Fibroblast of skin of right quadriceps (primary cell): Measurements from ENCODE around the gene TMEM212.
A peak's percentile ranks its signal among the peaks of the same experiment; 100 is the strongest.
"Not testable (repeated sequence)": the region's sequence is repeated elsewhere in the genome, so short reads cannot be mapped to it uniquely, and the experiment has no call there.

ENCODE experiments used
- DNase-seq: peaks from one replicate; pipeline ENCODE4 v3.0.0-alpha.2; 2013

TMEM212 gene

DNA sequence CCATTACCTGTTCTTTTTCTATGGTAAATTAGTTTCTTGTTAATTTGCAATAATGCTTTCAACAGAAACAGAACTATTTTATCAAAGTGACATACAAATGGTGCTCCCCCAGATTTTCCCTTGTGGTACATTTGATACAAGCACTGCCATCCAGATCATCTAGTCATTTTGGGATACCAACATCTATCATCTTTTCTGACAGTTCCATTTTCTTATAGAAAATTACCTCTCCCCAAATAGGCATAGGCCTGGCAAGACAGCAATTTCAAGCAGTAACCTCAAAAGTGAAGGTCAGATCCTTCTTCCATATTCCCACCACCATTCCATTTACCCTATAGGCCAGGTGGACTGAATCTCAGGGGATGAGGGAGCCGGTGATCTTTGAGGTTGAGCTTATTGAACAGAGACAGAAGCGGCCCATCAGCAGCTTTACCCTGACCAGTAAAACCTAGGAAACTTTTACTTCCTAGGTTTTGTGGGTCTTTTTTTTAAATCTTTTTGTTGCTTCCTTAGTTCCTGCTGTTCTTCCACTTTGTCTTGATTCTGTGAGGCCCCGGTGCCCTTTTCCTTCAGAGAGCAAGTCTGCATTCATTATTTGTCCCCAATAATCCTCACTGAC is 29.8 kb upstream of the TMEM212 start:
- no peak for DNase-seq

DNA sequence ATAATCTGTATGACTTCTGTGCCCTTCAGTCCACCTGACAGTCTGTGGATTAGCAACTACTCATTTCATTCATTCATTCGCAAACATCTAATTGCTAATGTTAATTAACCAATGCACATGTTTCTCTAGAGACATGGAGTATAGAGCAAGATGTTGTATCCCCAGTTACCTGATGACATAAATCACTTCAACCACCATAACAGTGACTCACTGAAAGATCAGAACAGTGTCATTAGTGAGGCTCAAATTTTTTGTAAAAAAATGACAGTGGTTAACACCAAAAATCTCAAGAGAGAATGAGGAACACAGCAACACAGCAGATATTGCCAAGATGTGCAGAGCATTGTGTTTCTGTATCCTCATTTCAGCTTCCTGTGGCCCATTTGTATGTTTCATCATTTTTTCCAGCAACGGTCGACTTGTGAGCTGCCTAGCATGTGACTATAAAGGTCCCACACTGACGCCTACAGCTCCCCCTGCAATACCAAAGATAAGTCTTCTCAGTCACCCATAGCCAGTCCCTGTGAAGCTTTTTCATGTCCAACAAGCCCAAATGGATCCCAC is 29.2 kb upstream of the TMEM212 start:
- DNase-seq, result peak; percentile 66

DNA sequence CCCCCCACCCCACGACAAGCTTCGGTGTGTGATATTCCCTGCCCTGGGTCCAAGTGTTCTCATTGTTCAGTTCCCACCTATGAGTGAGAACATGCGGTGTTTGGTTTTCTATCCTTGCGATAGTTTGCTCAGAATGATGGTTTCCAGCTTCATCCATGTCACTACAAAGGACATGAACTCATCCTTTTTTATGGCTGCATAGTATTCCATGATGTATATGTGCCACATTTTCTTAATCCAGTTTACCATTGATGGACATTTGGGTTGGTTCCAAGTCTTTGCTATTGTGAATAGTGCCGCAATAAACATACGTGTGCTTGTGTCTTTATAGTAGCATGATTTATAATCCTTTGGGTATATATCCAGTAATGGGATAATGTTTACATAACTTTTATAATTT is 28.5 kb upstream of the TMEM212 start:
- not testable (repeated sequence) for DNase-seq

DNA sequence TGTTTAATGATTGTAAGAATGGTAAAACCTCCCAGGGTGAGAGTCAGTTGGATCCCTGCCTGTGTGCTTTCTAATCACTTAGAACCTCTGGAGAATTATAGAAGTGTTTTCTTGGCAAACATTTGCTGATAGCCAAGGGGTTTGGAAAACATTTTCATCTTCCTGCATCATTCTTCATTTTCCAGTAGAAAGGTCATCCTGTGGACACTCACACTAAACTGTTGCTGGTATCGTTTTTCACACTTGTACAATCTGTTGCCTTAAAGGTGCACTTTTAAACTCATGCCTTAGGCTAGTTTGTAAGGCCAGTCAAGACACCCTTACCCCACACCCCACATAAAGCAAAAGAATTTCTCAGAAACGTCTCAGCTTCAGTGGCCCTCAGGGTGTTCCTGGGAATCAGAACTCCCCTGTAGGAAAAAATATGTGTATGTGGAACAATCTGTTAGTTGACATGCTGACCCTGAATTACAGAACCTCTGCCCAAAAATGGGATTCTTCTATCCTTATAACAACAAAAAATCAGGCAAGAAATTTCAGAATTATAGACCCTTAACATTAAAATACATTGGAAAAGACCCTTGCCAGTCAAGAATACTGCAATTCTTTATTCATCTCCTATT is 27.1 kb upstream of the TMEM212 start:
- no peak for DNase-seq

DNA sequence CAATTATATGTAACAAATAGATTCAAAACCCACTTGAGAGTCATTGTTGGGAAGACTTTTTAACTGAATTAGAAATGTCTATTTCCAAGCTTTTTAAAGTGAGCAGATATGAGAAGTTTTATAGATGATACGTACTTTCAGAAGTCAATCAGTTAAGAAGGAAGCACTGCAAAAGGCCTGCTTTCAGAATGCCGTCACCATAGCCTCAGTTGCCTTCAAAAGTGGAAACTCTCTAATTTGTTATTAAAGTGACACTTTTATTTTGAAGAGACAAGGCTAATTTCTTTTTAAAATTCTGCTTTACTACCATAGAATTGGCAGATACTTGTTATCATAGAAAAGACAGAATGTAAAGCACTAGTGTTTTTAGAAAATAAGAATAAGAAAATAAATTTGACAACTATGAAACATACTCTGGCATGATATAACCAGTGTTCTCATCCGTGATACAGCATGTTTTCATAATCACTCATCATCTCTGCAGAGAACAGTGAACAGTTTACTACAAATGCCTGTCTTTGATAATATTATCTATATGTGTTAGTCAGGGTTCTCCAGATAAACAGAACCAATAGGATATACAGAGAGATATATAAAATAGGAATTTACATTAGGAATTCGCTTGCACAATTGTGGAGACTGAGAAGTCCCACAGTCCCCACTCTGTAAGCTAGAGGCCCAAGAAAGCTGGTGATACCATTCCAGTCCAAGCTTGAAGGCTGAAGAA is 25.9 kb upstream of the TMEM212 start:
- no peak for DNase-seq

DNA sequence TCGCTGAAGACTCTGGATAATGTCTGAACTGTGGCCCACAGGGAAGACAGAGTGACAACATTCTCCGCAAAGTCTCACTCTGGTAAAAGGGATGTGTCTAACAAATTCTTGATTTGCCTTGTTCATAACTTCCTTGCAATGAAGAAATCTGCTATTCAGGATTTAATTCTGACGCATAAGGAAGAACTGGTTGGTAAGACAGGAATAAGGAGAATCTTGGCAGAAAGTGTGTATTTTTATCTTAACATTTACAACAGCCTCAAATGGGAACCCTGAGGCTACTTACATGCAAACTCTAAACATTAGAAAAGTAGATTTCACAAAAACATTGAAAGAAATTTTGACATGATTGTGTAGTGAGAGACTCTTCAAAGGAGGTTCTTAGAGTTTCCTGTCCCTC is 22.1 kb upstream of the TMEM212 start:
- no peak for DNase-seq

DNA sequence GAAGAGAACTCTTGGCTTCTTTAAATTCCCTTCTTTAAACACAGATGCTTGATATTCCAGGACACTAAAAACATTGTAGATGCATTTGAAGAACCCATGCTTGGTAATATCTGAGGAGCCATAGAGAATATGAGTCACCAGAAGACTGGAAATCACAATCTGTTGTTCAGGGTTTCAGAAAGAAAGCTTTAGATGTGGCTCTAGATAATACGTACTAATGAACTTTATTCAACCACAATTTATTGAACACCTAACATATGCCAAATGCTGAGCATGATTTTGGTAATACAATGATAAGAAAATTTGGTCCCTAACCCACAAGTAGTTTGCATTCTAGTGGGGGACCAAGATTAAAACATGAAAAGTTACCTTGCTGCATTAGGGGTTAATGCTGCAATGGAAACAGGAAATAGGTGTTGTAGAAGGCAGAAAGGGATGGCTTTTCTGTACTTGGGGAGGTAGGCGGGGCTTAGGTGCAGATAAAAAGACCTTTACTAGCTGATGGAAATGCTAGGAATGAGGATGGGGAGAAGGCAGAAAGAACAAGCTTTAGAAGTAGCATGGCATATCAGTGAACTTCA is 21.3 kb upstream of the TMEM212 start:
- DNase-seq, result no peak

DNA sequence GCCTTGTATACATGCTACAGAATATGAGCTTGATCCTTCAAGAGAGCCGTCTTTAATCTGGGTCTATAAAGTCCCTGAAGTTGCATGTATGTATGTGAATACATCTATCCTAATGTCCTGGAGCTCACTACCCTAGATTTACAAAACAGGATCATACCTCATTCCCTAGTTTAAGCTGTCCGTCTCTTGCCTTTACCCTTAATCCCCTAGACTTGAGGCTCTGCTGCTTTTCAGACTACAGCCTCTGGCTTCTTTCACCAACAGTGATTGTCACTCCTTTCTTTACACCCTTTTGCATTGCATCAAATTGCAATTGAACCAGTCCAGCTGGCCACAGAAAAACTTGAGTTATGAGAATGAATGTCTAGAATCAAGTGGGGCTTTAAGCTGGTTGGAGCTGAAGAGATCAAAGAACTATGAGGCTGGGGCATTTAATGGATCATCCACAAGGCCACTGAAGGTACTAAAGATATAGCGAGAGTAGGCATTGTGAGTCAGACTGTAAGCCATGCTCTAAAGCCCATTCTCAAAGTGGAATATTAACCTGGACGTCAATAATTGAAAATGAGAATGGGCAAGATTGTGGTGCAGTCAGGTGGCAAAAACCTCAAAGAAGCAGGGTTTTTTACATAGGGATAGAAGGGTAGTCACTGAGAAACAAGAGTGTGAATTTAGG is 20.6 kb upstream of the TMEM212 start:
- no peak for DNase-seq

DNA sequence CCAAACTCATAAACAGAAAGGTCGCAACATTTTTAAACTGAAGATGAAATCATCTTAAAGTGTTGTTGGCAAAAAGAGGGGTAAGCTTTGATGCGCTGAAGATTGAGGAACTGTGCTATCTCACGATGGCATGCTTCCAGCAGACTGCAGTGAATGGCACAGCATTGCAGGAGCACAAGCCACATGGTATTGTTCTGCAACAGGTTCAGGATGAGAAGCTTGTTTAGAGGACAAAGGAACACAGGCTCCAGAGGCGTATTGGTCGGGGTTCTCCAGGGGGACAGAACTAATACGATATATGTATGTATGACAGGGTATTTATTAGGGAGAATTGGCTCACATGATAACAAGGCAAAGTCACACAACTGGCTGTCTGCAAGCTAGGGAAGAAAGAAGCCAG is 19.0 kb upstream of the TMEM212 start:
- DNase-seq, result no peak

DNA sequence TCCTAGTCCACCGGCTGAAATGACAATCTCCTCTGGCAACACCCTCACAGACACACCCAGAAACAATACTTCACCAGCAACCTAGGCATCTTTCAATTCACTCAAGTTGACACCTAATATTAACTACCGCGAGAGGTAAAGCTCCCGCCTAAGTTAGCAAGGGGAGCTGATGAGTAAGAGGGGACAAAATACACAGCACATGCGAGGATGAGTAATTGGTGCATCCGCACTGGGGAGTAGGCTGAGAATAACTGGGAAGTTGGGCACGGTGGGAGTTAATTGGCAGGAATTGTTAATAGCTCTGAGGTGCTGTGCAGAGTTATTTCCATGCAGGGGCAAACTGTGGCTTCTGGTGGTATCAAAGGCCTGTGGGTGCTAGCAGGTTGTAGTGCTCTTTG is 18.3 kb upstream of the TMEM212 start:
- no peak for DNase-seq

DNA sequence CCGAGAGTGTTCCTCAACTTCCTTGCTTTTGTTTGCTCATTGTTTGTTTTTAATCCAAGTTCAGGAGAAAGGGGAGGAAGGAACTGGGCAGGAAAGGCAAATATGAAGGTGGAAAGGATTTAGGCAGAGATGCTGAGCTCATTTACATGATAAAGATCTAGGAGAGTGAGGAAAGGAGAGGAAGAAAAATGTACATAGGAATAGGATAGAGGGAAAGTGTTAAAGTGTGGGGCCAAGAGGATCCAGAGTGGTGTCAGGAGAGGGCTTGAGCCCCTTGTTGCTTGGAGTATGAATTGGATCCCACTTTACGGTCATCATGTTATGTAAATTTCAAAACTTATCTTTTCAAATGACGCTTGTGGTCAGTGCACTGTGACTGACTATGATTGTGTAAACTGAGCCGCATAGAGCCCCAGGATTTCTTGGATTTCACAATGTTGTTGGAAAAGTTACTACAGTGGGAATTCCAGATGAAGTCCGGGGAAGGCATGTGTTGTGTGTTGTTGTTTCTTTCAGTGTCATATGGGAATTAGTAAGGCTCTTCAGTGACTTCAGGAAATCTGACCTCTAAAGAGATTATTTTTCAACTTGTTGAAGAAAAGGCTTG is 17.8 kb upstream of the TMEM212 start:
- peak; percentile 66 for DNase-seq

DNA sequence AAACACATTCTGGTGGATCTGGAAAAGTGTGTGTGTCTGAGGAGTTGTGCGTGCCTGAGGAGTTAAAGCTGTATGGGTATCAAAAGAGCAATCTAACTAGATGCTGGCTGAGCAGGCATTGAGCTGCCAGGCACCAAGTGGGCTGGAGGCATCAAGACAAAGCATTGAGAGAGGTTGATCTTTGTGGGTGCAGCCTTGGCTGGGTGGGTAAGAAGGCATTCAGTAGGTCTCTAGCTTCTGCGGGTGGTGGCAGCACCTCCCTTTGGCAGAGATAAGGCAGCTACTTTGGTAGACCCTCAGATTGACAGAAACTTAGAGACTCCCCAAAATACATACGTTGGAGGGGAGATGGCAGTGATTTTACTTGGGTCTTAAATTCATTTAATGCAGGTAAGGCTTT is 15.8 kb upstream of the TMEM212 start:
- no peak for DNase-seq

DNA sequence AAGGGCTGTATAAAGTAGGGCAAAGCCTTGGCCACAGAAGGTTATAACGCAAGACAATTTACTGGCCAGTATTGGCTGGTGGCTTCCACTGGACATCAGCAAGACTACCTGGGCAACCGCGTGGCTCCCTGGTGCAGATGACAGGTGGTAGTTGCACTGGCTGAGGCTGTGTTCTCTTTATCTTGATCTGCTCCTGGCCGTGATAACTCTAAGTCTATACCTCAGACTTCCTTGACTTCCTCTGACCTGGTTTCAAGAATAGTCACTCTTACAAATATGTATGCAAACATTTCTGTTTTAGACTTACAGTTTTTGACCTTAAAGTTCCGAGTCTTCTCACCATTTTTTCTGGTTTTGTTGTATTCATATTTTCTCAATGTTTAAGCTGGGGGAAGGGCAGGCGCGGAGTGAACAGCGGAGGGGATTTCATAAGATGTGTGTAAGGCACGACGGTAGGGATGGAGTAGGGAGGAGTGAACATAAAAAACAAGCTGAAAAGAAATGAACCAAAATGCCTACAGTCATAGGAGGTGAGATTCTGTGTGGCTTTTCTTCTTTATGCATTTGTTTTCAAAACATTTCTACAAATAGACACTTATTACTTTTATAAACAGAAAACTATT is 15.2 kb upstream of the TMEM212 start:
- no peak for DNase-seq

DNA sequence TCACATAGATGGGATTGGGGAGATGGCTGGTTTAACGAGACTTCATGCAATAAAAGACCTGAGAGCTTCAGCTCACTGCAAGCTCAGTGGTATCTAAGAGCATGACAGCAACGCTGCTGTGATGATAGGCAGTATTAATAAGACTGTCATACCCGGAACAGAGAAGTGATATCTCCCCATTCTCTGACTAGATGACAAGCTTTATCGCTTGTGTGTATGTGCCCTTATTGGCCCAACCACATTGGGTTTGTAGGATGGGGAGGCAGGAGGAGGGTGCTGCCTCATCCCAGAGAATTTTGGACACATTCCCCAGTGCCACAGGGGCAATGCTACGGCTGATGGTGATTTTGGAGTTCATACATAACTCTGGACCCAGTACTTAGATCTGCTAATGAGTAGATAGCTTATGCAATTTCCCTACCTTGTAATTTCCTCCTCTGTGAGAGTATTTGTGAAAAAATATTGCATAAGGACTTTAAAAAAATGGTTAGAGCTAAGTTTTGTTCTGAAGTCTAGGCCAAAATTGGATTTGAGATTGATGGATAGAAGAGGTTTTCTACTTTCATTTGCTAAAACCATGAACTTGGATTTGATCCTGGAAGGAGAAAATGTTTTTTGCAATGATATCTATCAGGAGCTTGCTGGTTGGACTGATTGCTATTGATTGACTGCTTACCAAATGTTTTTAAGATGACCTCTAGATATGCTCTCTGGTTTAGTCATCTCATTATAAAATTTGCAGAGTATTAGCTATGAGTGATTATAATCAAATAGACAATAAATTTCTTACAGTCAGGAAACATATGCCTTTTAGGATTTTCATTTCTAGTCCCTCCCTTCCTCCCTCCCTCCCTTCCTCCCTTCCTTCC is 14.0 kb upstream of the TMEM212 start:
- no peak for DNase-seq

DNA sequence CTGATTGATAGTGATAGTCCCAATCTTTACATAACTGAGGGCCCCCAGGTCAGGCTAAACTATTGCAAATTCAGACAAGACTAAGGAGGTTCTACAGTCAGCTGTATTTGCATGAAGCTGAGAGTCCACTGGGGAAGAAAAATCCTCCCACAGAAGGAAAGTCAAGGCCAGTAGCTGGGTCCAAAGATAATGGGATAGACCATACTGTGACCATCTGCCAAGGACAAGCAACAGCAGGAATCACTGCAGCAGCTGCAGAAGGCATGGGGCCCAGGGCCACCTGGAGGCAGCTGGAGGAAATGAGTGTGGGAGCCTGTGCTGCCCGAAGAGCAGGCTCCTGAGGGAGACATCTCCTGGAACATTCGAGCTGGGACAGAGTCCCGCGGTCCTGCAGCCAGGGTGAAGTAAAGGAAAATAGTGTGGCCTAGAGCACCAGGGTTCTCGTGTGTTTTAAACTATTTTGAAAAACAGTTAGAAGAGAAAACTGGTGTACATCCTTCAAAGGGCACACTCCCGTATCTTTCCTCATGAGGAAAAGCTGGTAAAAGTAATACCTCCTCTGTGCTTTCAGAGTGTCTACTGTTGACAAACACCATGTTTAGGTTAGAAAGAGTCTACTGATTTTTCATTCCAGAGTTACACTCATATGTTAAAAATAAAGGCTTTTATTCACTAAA is 13.2 kb upstream of the TMEM212 start:
- DNase-seq, result peak; percentile 73

DNA sequence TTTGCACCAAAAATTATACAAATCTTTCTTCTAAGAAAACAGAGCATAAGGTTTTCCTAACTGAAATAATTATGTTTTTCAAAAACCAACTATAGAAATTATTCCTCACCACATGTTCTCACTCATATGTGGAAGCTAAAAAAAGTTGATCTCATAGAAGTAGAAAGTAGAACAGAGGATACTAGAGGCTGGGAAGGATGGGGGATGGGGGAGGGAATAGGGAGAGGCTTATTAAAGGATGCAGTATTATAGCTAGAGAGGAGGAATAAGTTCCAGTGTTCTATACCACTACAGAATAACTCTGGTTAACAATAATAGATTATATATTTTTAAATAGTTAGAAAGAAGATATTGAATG is 12.7 kb upstream of the TMEM212 start:
- DNase-seq, result no peak

DNA sequence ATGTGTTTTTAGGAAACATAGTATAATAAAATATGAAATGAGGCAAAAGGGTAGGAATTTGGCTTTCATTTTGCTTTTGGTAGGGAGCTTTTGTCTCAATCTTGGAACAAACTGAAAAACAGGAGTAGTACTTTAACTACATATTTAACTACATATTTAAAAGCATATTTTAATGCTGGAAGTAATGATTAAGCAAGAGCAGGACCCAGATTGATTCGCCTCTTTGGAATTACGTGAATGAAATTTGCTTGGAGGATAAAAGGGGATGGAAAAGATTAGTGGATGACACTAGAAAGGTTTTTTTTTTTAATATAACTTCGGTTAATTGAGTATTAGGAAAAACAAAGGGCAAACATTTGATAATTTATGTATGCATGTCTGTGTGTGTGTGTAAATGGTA is 11.2 kb upstream of the TMEM212 start:
- peak; percentile 72 for DNase-seq

DNA sequence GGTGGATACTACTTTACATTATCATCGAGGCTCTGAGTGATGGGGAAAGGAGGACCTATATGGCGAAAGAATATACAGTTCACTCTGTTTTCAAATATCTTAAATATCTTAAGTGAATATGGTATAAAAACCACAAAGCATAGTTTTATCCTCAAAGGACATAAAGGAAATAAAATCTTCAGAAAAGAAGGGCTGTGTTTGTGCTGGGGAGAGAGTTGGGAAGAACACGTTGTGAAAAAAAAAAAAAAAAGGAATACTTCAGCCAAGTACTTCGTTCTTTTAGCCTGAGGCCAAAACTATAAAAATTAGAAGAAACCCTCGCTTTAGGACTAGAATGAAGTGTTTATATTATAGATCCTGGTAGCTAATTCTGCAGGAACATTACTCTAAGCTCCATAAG is 10.2 kb upstream of the TMEM212 start:
- peak; percentile 69 for DNase-seq

DNA sequence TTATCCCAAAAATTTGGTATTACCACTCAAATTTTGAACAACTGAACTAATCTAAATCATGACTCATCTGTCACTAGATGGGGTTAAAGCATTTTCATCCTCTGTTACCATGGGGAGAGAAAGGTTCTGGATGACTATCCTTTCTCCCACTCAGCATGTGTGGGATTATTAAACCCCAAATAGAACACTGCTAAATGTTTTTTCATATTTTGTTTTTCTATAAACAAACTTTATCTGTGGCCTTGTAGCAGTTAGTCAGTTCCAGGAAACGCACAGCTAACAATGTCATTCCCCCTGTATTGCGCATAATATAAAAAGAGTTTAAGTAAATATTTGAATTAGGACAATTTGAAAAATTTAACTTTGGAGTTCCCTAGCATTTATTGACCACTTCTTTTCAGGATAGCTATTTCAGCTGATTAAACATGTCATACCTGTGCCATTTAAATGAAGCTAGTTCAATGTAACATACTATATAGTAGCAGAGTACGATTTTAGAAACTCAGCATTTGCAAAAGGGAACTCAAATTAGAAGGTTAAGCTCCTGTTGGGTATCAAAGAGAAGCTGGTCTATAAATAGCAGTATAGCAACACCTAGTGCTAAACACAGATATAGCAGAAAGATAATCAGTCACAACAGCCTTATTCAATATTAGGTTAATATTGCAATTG is 9.2 kb upstream of the TMEM212 start:
- peak; percentile 47 for DNase-seq

DNA sequence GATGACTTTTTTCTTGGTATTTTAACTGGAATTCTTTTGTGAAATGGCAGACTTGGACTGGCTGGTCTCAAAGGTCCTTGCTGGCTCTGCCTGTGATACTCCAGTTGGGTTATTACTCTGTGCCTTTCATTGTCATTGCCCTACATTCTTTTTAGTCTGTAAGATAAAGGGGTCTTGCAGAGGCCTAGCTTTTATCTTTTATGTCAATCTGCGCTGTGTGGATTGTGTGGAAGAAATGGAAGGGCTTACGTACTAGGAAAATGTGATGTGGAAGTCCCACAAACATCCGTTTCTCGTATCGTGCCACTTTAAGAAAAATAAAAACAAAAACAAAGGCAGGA is 8.7 kb upstream of the TMEM212 start:
- DNase-seq, result no peak
